ENCODE measurements around the gene PTH2. TPM values are rescaled to one million over a fixed set of nuclear protein-coding genes. Genes with fewer than 3 reads are reported as not detected.

PTH2 gene
- total RNA-seq, 2 donors from 2014 or later = not detected

DNA sequence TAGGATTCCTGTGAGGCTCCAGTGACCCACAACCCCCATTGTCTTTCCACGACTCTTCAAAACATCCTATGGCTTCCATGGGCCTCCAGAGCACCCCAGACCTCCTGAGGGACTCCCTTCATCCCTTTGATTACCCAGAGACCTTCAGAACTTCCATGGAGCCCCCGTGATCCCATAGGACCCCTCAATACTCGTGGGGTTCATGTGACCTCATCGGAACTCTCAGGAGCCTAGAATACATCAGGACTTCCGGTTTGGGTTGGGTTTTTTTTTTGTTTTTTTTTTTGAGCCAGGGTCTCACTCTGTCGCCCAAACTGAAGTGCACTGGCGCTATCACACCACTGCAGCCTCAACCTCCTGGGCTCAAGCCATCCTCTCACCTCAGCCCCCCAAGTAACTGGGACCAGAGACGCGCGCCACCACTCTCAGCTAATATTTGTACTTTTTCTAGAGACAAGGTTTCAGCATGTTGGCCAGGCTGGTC lies 30.6 kb upstream of the PTH2 start:
- no peak for TF ChIP-seq CTCF (IDR thresholded peaks at IDR 0.05)
- Histone ChIP-seq H3K4me3 (peak overlapping the region; percentile 73), H3K27ac (peak overlapping the region; percentile 94 to 97), H3K36me3 (no peaks in the 10 kb centered on the region), H3K4me1 (ENCODE audit: control insufficient read depth in 1 of 2, low read depth in 2 of 2) (peaks cover 8 to 9% of the 10 kb centered on the region in 2 donors), H3K9me3 (no peaks in the 10 kb centered on the region), H3K27me3 (replicated peaks; ENCODE audit: insufficient read depth) (no peaks in the 10 kb centered on the region)
- no peak for DNase-seq (ENCODE audit: low spot score)
- no peak for ATAC-seq (ENCODE audit: insufficient number of reproducible peaks, low FRiP score, low read depth)

DNA sequence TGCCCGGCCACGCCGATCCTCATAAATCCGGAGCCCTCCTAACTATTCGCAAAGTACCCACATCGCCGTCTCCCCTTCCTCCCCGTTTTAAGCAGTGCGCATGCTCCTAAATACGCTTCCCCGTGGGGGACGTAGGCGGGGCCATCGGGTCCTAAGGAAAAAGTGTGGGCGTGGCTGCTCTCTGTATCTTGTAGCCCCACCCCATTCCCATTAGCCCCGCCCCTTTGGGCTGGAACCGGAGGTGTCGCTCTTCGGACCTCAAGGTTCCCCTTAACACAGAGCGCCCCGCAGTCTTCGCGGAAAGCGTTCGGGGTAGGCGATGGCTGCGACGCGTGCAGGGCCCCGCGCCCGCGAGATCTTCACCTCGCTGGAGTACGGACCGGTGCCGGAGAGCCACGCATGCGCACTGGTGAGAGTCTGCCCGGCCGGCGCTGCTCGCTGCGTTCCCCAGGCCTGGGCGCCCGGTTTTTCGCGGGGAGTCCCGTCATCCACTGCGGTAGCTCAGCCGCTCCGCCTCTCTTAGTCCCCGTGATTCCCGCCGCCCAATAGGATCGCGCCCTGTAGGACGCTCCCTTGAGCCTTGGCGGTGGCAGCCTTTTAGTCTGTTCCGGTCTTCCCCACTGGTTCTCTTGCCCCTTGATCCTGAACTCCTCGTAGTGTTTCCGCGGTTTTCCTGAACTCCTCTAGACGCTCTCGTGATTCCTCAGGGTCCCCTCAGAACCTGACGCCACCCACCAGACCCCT lies 29.9 kb upstream of the PTH2 start, which contains the start of gene ALDH16A1:
TSS of gene ALDH16A1 (plus strand) at position 213 of the 744 bp plus-strand sequence. CDS start at position 320, 107 bp downstream.
- peaks cover 8 to 9% of the 10 kb centered on the region in 2 donors for H3K4me1 ChIP-seq (ENCODE audit: control insufficient read depth in 1 of 2, low read depth in 2 of 2)
- ATAC-seq (ENCODE audit: insufficient number of reproducible peaks, low FRiP score, low read depth) = peak; percentile 78
- peak; percentile 97 for DNase-seq (ENCODE audit: low spot score)

GRCh38 chr19:49451430-49452181 lies 28.4 kb upstream of the PTH2 start, which contains the start of gene PIH1D1:
Gene PIH1D1, minus strand, starts transcription at chr19:49451814. Its CDS starts 240 bp downstream, at chr19:49451574.
- DNase-seq (ENCODE audit: low spot score) (peak; percentile 99), ATAC-seq (ENCODE audit: insufficient number of reproducible peaks, low FRiP score, low read depth) (peak; percentile 84)
- H3K9me3 ChIP-seq = no peaks in the 10 kb centered on the region
- peaks cover 8 to 9% of the 10 kb centered on the region in 2 donors for H3K4me1 ChIP-seq (ENCODE audit: control insufficient read depth in 1 of 2, low read depth in 2 of 2)
- no peaks in the 10 kb centered on the region for H3K27me3 ChIP-seq (replicated peaks; ENCODE audit: insufficient read depth)
- peak within 1 kb of the TSS; percentile 94 to 97 for H3K27ac ChIP-seq
- no peak for TF ChIP-seq CTCF (IDR thresholded peaks at IDR 0.05)
- no peaks in the 10 kb centered on the region for H3K36me3 ChIP-seq
- peak within 1 kb of the TSS; percentile 73 for H3K4me3 ChIP-seq

More for the DNA sequence above, 29.9 kb upstream of the PTH2 start, which contains the start of gene ALDH16A1:
- H3K27me3 ChIP-seq (replicated peaks; ENCODE audit: insufficient read depth) = no peaks in the 10 kb centered on the region
- peak within 1 kb of the TSS; percentile 73 for H3K4me3 ChIP-seq
- H3K36me3 ChIP-seq = no peaks in the 10 kb centered on the region
- no peak for TF ChIP-seq CTCF (IDR thresholded peaks at IDR 0.05)
- H3K9me3 ChIP-seq = no peaks in the 10 kb centered on the region
- H3K27ac ChIP-seq = peak within 1 kb of the TSS; percentile 94 to 97

GRCh38 chr19:49450405-49450804 lies 27.2 kb upstream of the PTH2 start:
- H3K4me1 ChIP-seq (ENCODE audit: control insufficient read depth in 1 of 2, low read depth in 2 of 2) = peaks cover 8 to 9% of the 10 kb centered on the region in 2 donors
- DNase-seq (ENCODE audit: low spot score) (no peak), ATAC-seq (ENCODE audit: insufficient number of reproducible peaks, low FRiP score, low read depth) (no peak)
- no peaks in the 10 kb centered on the region for H3K27me3 ChIP-seq (replicated peaks; ENCODE audit: insufficient read depth)
- H3K4me3 ChIP-seq = peak overlapping the region; percentile 73
- no peaks in the 10 kb centered on the region for H3K36me3 ChIP-seq
- no peak overlapping the region for H3K27ac ChIP-seq
- H3K9me3 ChIP-seq = no peaks in the 10 kb centered on the region
- TF ChIP-seq CTCF (IDR thresholded peaks at IDR 0.05) = no peak

- no peak for ATAC-seq (ENCODE audit: insufficient number of reproducible peaks, low FRiP score, low read depth)
- no peak for DNase-seq (ENCODE audit: low spot score)
- Histone ChIP-seq H3K4me1 (ENCODE audit: control insufficient read depth in 1 of 2, low read depth in 2 of 2) (peaks cover 0 to 3% of the 10 kb centered on the region in 2 donors), H3K27me3 (replicated peaks; ENCODE audit: insufficient read depth) (no peaks in the 10 kb centered on the region), H3K4me3 (no peak overlapping the region), H3K36me3 (no peaks in the 10 kb centered on the region), H3K9me3 (no peaks in the 10 kb centered on the region), H3K27ac (no peak overlapping the region)
- no peak for TF ChIP-seq CTCF (IDR thresholded peaks at IDR 0.05)
Measured at GRCh38 chr19:49448432-49448786, 25.2 kb upstream of the PTH2 start.

Data from thoracic aorta (tissue), 2 donors.